ENCODE data around the gene NFASC. TPM values are rescaled to one million over a fixed set of nuclear protein-coding genes. Genes with fewer than 3 reads are reported as not detected.

The NFASC gene
- total RNA-seq, 1 experiment from 2014 or later = 16.9 TPM

DNA sequence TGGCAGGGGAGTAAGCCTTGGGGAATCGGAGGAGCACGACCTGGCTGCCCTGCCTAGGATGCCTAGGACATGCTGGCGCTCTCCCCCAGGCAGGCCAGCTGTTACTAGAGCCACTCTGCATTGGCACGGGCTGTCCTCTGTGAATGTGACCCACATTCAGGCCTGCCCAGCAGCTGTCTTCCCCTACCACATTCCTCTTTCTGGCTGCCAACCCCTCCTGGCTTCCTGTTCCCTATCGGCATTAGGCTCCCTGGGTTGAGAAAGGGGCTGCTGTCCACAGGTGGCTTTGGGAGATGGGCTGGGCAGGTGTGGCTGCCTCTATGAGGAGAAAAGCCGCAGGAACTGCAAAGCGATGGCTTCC, 2.3 kb upstream of the NFASC start:
- no peaks in the 10 kb centered on the region for H3K4me1 ChIP-seq (ENCODE audit: control insufficient read depth, insufficient read depth, low read length)
- DNase-seq (ENCODE audit: low read depth, low spot score) (no peak), ATAC-seq (no peak)
- TF ChIP-seq, protein P1, sequence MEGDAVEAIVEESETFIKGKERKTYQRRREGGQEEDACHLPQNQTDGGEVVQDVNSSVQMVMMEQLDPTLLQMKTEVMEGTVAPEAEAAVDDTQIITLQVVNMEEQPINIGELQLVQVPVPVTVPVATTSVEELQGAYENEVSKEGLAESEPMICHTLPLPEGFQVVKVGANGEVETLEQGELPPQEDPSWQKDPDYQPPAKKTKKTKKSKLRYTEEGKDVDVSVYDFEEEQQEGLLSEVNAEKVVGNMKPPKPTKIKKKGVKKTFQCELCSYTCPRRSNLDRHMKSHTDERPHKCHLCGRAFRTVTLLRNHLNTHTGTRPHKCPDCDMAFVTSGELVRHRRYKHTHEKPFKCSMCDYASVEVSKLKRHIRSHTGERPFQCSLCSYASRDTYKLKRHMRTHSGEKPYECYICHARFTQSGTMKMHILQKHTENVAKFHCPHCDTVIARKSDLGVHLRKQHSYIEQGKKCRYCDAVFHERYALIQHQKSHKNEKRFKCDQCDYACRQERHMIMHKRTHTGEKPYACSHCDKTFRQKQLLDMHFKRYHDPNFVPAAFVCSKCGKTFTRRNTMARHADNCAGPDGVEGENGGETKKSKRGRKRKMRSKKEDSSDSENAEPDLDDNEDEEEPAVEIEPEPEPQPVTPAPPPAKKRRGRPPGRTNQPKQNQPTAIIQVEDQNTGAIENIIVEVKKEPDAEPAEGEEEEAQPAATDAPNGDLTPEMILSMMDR (IDR thresholded peaks at IDR 0.05) = no peak
- no peak for TF ChIP-seq TCF7L2 (IDR thresholded peaks at IDR 0.05; ENCODE audit: low read depth, low read length)
- TF ChIP-seq, protein P2, sequence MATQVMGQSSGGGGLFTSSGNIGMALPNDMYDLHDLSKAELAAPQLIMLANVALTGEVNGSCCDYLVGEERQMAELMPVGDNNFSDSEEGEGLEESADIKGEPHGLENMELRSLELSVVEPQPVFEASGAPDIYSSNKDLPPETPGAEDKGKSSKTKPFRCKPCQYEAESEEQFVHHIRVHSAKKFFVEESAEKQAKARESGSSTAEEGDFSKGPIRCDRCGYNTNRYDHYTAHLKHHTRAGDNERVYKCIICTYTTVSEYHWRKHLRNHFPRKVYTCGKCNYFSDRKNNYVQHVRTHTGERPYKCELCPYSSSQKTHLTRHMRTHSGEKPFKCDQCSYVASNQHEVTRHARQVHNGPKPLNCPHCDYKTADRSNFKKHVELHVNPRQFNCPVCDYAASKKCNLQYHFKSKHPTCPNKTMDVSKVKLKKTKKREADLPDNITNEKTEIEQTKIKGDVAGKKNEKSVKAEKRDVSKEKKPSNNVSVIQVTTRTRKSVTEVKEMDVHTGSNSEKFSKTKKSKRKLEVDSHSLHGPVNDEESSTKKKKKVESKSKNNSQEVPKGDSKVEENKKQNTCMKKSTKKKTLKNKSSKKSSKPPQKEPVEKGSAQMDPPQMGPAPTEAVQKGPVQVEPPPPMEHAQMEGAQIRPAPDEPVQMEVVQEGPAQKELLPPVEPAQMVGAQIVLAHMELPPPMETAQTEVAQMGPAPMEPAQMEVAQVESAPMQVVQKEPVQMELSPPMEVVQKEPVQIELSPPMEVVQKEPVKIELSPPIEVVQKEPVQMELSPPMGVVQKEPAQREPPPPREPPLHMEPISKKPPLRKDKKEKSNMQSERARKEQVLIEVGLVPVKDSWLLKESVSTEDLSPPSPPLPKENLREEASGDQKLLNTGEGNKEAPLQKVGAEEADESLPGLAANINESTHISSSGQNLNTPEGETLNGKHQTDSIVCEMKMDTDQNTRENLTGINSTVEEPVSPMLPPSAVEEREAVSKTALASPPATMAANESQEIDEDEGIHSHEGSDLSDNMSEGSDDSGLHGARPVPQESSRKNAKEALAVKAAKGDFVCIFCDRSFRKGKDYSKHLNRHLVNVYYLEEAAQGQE (IDR thresholded peaks at IDR 0.05; ENCODE audit: insufficient read depth in 1 of 2, low read depth in 2 of 2, low read length in 1 of 2) = no peak
- ChIA-PET POLR2A (no interaction called here), CTCF (no interaction called here)
- H3K27me3 ChIP-seq (ENCODE audit: control insufficient read depth, insufficient read depth, low read length) = no peaks in the 10 kb centered on the region; the same call in 1 of the 2 replicates
- BruUV-seq (replicated peaks) = no TSS peak
- intact Hi-C loops (cut with micrococcal nuclease; ENCODE audit: unreplicated experiment) = no loop called here
- H3K4me3 ChIP-seq (ENCODE audit: low read depth in 2 of 2, low read length in 2 of 2) = no peak overlapping the region
- no peak overlapping the region for H3K27ac ChIP-seq (ENCODE audit: low read length)
- H3K36me3 ChIP-seq (ENCODE audit: control insufficient read depth, insufficient read depth, low read length) = no peaks in the 10 kb centered on the region
- H3K9me3 ChIP-seq (ENCODE audit: control insufficient read depth, insufficient read depth, low read depth, low read length) = no peaks in the 10 kb centered on the region
- in situ Hi-C loops (cut with HindIII; ENCODE audit: low pct_unique_long_range_greater_than_20kb, low sequenced_read_pairs) = no loop called here

DNA sequence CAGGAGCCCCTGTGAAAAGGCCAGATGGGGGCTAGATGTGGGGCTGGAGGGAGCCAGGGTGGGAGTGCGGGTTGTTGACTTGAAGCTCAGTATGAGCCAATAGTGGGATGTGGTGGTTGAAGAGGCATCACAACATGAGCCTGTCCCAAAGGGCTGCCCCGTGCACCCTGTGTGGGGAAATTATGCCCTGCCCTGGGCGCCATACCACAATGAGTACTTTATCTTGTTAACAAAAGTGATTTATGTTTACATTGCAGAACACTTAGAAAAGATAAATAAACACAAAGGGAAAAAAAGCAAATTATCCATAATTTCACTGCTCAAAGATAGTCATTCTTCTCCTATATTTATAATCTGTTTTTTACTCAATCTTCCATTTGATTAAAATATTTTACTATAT, 1.6 kb upstream of the NFASC start:
- Histone ChIP-seq H3K27me3 (ENCODE audit: control insufficient read depth, insufficient read depth, low read length) (no peaks in the 10 kb centered on the region; the same call in 1 of the 2 replicates), H3K9me3 (ENCODE audit: control insufficient read depth, insufficient read depth, low read depth, low read length) (no peaks in the 10 kb centered on the region), H3K4me1 (ENCODE audit: control insufficient read depth, insufficient read depth, low read length) (no peaks in the 10 kb centered on the region), H3K27ac (ENCODE audit: low read length) (no peak overlapping the region), H3K36me3 (ENCODE audit: control insufficient read depth, insufficient read depth, low read length) (no peaks in the 10 kb centered on the region), H3K4me3 (ENCODE audit: low read depth in 2 of 2, low read length in 2 of 2) (no peak overlapping the region)
- CTCF ChIA-PET = no interaction called here
- DNase-seq (ENCODE audit: low read depth, low spot score) (no peak), ATAC-seq (no peak)
- POLR2A ChIA-PET = no interaction called here
- TF ChIP-seq, protein P2 (IDR thresholded peaks at IDR 0.05; ENCODE audit: insufficient read depth in 1 of 2, low read depth in 2 of 2, low read length in 1 of 2) = no peak
- TF ChIP-seq POLR2AphosphoS5 (IDR thresholded peaks at IDR 0.05; ENCODE audit: low read depth, low read length) (no peak), TCF7L2 (IDR thresholded peaks at IDR 0.05; ENCODE audit: low read depth, low read length) (no peak), SIN3A (IDR thresholded peaks at IDR 0.05; ENCODE audit: borderline replicate concordance, insufficient read depth, low read depth, low read length) (no peak)
- in situ Hi-C loops (cut with HindIII; ENCODE audit: low pct_unique_long_range_greater_than_20kb, low sequenced_read_pairs) (no loop called here), intact Hi-C loops (cut with micrococcal nuclease; ENCODE audit: unreplicated experiment) (no loop called here)
- BruUV-seq (replicated peaks) = no TSS peak
